Effector memory CD8-positive, alpha-beta T cell (primary cell): ENCODE measurements around the gene KIRREL3.

Experiments used
- ATAC-seq: fragments of 150-1000 bp; cut with Tn5 transposase; replicated peaks from 2 replicates; pipeline ENCODE4 v1.10.0; 2021; ENCODE audit warnings: mild to moderate bottlenecking, moderate library complexity
- DNase-seq, 3 experiments: peaks; one replicate each; pipeline ENCODE4 v3.0.0; 2021
- H3K27ac Mint-ChIP-seq, 2 donors: one replicate each; pipeline ENCODE4 v1.8.0; 2022; ENCODE audit warnings: mild to moderate bottlenecking in 2 of 2, mixed read lengths in 2 of 2, moderate library complexity in 2 of 2
- H3K27me3 Mint-ChIP-seq, 2 donors: one replicate each; pipeline ENCODE4 v1.8.0; 2022; ENCODE audit warnings: mixed read lengths in 2 of 2
- H3K36me3 Mint-ChIP-seq: one replicate; pipeline ENCODE4 v1.8.0; 2022; ENCODE audit warnings: mild to moderate bottlenecking, moderate library complexity, mixed read lengths; ENCODE audit not compliant: insufficient read depth
- H3K4me1 Mint-ChIP-seq, 2 donors: one replicate each; pipeline ENCODE4 v1.8.0; 2022; ENCODE audit warnings: low read depth in 2 of 2, mixed read lengths in 2 of 2
- H3K4me3 Mint-ChIP-seq, 2 donors: one replicate each; pipeline ENCODE4 v1.8.0; 2022; ENCODE audit warnings: mild to moderate bottlenecking in 2 of 2, mixed read lengths in 2 of 2, moderate library complexity in 2 of 2
- H3K9me3 Mint-ChIP-seq, 2 donors: one replicate each; pipeline ENCODE4 v1.8.0; 2022; ENCODE audit warnings: mixed read lengths in 2 of 2

The KIRREL3 gene

DNA sequence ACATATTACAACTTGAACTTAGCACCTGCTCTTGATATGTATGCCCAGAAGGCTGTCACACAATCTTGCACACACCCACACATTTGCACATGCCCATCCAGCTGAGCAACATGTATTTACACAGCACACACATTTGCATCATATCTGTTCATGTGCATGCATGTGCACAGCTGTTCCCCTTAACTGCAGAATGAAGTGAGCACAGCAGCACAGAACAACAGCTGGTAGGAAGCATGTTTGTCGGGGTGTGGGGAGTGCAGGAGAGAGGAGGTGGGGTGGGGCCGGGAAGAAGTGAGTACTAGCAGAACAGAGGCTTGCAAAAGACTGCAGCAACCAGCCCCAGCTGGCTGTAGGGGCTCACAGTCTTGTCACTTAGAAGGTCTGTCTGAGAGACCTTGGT is 296.5 kb downstream of the KIRREL3 start:
- ATAC-seq (no peak), DNase-seq (no peak)
- Mint-ChIP-seq H3K27me3 (peaks cover 7 to 24% of the 10 kb centered on the region in 2 donors), H3K27ac (no peak overlapping the region), H3K4me3 (no peak overlapping the region), H3K36me3 (no peaks in the 10 kb centered on the region), H3K4me1 (no peaks in the 10 kb centered on the region), H3K9me3 (no peaks in the 10 kb centered on the region)

DNA sequence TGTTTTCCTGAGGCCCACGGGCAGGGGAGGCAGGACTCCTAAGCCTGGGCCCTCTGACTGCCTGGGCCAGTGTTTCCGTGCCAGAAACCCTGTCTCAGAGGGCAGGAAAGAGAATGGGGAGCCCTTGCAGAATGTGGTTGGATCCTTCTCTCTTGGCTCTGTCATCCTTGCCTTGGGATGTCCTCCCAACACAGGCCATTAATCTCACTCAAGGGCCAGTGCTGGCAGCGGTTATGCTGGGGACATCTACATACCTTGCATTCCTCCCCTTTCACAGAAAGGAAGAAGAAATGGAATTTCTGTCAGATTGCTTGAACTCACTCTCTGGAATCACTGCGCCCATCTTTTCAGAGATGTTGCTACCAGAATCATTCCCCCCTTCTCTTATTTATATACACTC is 296.9 kb downstream of the KIRREL3 start:
- no peaks in the 10 kb centered on the region for H3K4me1 Mint-ChIP-seq
- H3K9me3 Mint-ChIP-seq: no peaks in the 10 kb centered on the region
- H3K4me3 Mint-ChIP-seq: no peak overlapping the region
- ATAC-seq (no peak), DNase-seq (no peak)
- no peak overlapping the region for H3K27ac Mint-ChIP-seq
- no peaks in the 10 kb centered on the region for H3K36me3 Mint-ChIP-seq
- H3K27me3 Mint-ChIP-seq: peaks cover 4 to 24% of the 10 kb centered on the region in 2 donors

DNA sequence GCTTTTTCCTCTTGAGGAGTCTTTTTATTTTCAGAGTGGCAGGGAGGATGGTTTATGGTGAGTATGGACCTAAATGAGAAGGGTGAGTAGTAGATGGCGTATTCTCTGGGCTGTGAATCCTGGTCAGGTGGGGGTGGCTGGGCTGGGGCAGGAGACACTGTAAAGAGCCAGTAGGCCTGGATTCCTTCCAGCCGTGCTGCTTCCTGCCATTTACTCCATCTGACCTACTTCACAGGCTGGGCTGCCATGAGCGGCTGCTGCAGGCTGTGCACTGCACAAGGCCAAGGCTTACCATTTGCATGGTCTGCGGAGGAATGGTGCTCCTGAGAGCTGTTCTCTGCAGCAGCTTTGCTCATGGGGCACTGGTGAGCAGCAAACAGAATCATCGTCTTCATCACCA is 297.6 kb downstream of the KIRREL3 start:
- Mint-ChIP-seq H3K27me3 (peaks cover 8 to 24% of the 10 kb centered on the region in 2 donors), H3K9me3 (no peaks in the 10 kb centered on the region), H3K4me3 (no peak overlapping the region), H3K36me3 (no peaks in the 10 kb centered on the region), H3K27ac (no peak overlapping the region), H3K4me1 (no peaks in the 10 kb centered on the region)
- DNase-seq (no peak), ATAC-seq (no peak)

DNA sequence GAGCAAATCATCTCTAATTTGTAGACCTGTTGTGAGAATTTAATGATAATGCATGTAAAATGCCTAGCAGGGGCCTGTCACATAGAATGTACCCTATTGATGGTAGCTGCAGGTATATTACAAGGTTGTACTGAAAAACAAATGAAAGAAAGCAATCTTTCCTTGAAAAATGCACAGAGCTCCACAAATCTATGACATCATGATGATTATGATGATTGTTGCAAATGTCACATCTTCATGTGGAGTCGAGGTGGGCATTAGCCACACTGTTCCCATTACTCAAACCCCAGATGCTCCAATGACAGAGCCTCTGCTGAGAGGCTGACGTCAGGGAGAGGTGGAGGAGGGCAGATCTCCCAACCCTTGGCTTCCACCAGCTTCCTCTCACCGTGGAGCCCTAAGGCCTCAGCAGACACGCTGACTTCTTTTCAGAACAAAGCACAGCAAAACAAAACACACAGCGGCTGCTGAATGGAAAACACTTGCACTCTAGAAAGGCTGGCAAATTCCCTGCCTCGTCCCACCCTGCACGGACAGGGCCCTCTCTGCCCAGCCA is 298.3 kb downstream of the KIRREL3 start:
- ATAC-seq (no peak), DNase-seq (no peak)
- peaks cover 8 to 23% of the 10 kb centered on the region in 2 donors for H3K27me3 Mint-ChIP-seq
- H3K36me3 Mint-ChIP-seq: no peaks in the 10 kb centered on the region
- H3K4me3 Mint-ChIP-seq: no peak overlapping the region
- H3K27ac Mint-ChIP-seq: no peak overlapping the region
- no peaks in the 10 kb centered on the region for H3K4me1 Mint-ChIP-seq
- H3K9me3 Mint-ChIP-seq: no peaks in the 10 kb centered on the region

DNA sequence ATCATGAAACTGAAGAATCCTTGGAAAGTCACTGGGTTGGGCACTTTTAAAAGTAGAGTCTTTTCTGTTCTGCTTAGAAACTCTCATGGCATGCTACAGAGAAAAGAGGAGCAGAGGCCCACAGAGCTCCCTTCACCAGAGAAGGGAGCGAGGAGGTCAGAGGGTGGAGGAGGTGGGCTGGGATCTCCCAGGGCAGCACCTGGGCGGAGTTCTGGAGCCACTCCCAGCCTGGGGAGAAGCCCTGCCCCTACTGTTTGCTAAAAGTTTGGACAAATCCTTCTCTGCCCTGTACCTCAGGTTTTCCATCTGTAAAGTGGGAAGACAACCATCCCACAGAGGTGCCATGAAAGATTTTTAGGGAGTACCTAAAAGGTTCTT is 299.1 kb downstream of the KIRREL3 start:
- Mint-ChIP-seq H3K36me3 (no peaks in the 10 kb centered on the region), H3K27me3 (peaks cover 12 to 31% of the 10 kb centered on the region in 2 donors), H3K4me1 (no peaks in the 10 kb centered on the region), H3K27ac (no peak overlapping the region), H3K9me3 (no peaks in the 10 kb centered on the region), H3K4me3 (no peak overlapping the region)
- ATAC-seq (no peak), DNase-seq (no peak)

DNA sequence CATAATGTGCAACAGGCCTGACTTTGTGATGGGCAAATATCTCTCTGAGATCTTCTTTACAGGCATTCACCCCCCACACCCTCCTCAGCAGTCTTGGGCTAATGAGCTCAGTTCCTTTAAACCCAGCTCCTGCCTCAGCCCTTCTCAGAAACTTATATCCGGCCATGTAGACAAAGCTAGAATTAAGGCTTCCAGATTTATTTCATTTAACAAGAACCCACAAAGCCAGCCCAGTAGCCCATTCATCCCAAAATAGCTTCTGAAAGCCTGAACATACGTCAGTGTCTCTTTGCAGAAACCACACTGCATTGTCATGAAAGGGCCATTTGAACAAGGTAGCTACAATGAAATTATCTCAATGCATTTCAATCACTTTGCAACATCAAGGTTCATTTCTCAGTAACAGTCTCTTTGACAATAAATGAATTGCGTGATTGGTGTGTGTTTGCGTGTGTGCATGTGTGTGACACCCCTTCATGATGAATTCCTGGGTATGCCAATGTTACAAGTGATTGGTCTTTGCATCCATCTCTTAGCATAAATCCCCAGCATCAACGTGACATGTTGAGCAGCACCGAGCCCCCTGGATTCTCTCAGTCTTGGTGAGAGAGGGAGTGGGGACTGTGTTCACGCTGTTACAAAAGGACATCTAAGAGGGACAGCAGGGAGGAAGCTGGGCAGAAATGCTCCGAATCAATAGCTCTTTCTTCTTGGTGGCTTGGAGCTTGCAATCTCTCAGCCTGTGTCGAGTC is 299.6 kb downstream of the KIRREL3 start:
- Mint-ChIP-seq H3K36me3 (no peaks in the 10 kb centered on the region), H3K4me1 (no peaks in the 10 kb centered on the region), H3K9me3 (no peaks in the 10 kb centered on the region), H3K4me3 (no peak overlapping the region), H3K27me3 (peaks cover 16 to 36% of the 10 kb centered on the region in 2 donors), H3K27ac (no peak overlapping the region)
- ATAC-seq: no peak
- DNase-seq: no peak

DNA sequence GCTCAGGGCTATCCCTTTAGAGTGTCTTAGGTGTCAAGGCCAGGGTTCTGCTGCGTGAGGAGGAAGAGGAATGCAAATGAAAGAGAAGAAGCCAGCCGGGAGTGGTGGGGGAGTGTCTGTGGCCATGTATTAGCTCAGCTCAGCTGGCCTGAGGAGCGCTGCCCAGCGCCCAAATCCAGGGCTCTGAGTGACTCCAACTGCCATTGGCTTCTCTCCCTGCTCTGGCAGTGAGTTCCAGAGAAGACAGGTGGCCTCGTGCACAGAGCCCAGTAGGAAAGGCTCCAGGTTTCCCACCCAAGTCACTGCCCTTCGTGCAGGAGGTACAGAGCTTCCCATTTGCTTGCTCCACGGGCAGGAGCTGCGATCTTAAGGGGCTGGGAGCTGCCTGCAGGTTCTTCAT is 302.0 kb downstream of the KIRREL3 start:
- no peak for ATAC-seq
- no peak overlapping the region for H3K27ac Mint-ChIP-seq
- H3K4me3 Mint-ChIP-seq: no peak overlapping the region
- H3K36me3 Mint-ChIP-seq: no peaks in the 10 kb centered on the region
- peaks cover 16 to 38% of the 10 kb centered on the region in 2 donors for H3K27me3 Mint-ChIP-seq
- DNase-seq: no peak
- no peaks in the 10 kb centered on the region for H3K9me3 Mint-ChIP-seq
- no peaks in the 10 kb centered on the region for H3K4me1 Mint-ChIP-seq

DNA sequence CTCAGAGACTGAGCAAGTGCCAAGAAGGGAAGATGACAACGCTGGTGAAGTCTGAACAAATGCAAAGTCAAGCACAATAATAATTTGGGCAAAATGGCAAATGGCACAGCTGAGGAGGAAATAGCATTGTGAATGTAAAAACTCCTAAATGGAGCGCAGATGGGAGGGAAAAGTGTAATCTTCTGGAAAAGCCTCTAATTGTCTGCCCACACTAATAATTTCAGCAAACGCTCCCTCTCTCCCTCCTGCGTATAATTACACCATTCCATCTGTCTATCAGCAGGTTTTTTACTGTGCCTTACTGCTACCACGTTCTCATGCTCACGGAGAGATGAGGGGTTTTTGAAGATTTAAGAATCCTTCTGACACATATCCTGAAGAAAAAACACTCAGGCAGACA is 302.6 kb downstream of the KIRREL3 start:
- no peak overlapping the region for H3K4me3 Mint-ChIP-seq

DNA sequence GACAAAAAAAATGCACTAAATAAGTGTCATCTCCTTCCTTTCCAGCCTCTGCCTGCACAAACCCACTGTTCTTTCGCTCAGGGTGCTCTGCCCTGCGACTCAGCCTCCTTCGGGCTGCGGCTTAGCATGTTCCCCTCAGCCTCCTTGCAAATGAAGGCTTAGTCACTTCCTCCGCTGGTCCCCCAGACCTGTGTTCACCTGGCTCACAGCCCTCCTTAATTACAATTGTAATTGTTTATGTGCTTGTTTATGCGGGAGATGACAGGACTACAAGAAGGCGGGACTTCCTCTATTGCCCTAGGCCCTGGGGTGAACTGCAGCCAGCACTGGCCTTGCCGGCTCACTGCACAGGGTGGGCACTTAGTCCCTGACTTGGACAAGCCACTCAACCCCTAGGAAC is 303.6 kb downstream of the KIRREL3 start:
- DNase-seq (no peak), ATAC-seq (no peak)
- H3K27ac Mint-ChIP-seq: no peak overlapping the region
- no peaks in the 10 kb centered on the region for H3K9me3 Mint-ChIP-seq
- no peak overlapping the region for H3K4me3 Mint-ChIP-seq
- no peaks in the 10 kb centered on the region for H3K4me1 Mint-ChIP-seq
- no peaks in the 10 kb centered on the region for H3K36me3 Mint-ChIP-seq
- H3K27me3 Mint-ChIP-seq: peaks cover 16 to 38% of the 10 kb centered on the region in 2 donors

More for the DNA sequence above, 302.6 kb downstream of the KIRREL3 start:
- H3K36me3 Mint-ChIP-seq: no peaks in the 10 kb centered on the region
- ATAC-seq (no peak), DNase-seq (no peak)
- H3K4me1 Mint-ChIP-seq: no peaks in the 10 kb centered on the region
- H3K27me3 Mint-ChIP-seq: peaks cover 16 to 38% of the 10 kb centered on the region in 2 donors
- no peaks in the 10 kb centered on the region for H3K9me3 Mint-ChIP-seq
- H3K27ac Mint-ChIP-seq: no peak overlapping the region

DNA sequence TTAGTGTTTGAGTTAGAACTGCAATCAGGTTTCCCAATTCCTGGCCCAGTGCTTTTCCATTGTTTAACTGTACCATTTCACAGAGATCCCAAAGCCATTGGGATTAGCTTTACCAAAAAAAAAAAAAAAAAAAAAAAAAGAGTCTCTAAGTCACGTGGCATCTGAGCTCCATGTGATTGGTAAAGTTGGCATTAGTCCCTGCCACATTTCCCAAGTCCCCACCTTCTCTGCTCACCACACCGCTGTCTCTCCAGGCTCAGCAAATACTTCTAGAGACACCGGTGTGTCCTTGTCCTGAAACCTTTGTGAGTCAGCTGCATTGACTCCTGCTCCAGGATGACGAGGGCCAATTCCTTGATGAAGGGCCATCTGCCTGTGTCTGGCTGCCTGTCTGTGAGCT is 305.3 kb downstream of the KIRREL3 start:
- H3K27me3 Mint-ChIP-seq: peaks cover 16 to 32% of the 10 kb centered on the region in 2 donors
- H3K27ac Mint-ChIP-seq: no peak overlapping the region
- no peak overlapping the region for H3K4me3 Mint-ChIP-seq
- DNase-seq (no peak), ATAC-seq (no peak)
- H3K36me3 Mint-ChIP-seq: no peaks in the 10 kb centered on the region
- no peaks in the 10 kb centered on the region for H3K9me3 Mint-ChIP-seq
- H3K4me1 Mint-ChIP-seq: no peaks in the 10 kb centered on the region

DNA sequence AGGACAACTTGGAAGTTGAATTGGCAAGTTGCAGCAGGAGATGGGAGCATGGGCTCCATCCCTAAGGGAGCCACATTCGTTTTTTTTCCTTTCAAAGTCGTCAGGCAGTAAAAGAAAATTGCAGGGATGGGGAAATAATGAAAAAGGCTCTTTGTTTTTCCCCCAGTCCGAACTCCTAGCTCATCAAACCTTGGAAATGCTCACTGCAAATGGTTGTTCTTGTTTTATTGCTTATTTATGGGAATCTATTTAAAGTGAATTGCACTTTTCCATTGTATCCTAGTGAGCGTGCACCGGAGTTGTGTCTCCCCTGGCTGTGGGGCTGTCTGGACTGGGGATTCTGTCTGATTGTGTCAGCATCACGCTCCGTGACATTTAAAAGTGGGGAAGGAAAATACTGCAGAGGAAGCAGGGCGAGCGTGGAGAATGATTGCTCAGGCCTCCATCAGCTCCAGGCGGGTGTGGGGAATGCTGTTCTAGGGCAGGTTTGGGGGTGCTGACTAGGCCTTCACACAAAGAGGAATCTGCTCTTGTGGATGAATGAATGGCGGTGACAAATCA is 306.4 kb downstream of the KIRREL3 start:
- no peak for ATAC-seq
- Mint-ChIP-seq H3K9me3 (no peaks in the 10 kb centered on the region), H3K27ac (no peak overlapping the region), H3K27me3 (peaks cover 16 to 30% of the 10 kb centered on the region in 2 donors), H3K4me3 (no peak overlapping the region), H3K4me1 (no peaks in the 10 kb centered on the region), H3K36me3 (no peaks in the 10 kb centered on the region)
- no peak for DNase-seq

DNA sequence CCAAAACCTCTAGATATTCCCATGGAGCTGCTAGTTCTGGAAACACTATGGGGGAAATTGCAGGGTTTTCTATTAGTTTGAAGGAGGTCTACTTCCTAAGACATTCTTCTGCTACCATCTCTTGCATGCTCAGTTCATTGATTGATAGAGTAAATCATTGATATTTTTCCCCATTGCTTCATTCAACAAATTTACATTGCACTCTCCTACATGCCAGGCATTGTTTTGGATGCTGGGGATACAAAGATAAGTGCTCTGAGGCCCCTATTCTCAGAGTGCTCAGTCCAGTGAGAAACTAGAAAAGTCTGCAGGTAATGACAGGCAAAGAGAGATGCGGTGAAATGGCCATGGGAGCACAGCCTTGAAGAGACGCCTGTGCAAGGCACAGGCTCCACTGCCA is 313.1 kb downstream of the KIRREL3 start:
- no peak for DNase-seq
- Mint-ChIP-seq H3K27me3 (peaks cover 0 to 46% of the 10 kb centered on the region in 2 donors), H3K36me3 (no peaks in the 10 kb centered on the region), H3K4me3 (no peak overlapping the region), H3K9me3 (no peaks in the 10 kb centered on the region), H3K4me1 (no peaks in the 10 kb centered on the region), H3K27ac (no peak overlapping the region)
- ATAC-seq: no peak

DNA sequence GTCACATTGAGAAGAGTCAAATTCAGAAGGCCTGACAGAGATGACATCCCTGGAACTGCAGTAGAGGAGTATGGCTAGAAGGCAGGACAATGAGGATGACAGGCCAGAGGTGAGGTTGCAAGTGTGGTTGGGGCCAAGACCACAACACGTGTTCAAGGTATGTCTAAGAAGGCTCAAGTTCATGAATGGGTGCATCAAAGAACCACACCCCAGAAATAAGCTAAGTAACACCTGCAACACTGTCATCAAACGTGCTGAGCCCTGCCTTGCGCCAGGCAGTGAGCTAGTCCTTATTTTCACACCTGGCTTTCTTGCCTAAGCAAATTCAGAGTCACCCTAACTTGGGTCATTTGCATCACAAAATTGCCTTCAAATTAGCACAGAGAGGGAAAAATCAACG is 313.6 kb downstream of the KIRREL3 start:
- H3K9me3 Mint-ChIP-seq: no peaks in the 10 kb centered on the region
- no peak for ATAC-seq
- H3K27ac Mint-ChIP-seq: no peak overlapping the region
- H3K27me3 Mint-ChIP-seq: peaks cover 0 to 46% of the 10 kb centered on the region in 2 donors
- DNase-seq: no peak
- H3K4me1 Mint-ChIP-seq: no peaks in the 10 kb centered on the region
- no peak overlapping the region for H3K4me3 Mint-ChIP-seq
- H3K36me3 Mint-ChIP-seq: no peaks in the 10 kb centered on the region
